Endothelial cell of umbilical vein (primary cell): ENCODE data around the gene DNAH1. TPM values are rescaled to one million over a fixed set of nuclear protein-coding genes. Genes with fewer than 3 reads are reported as not detected.

Experiments
- BruUV-seq: library from RNA; stranded (reverse); fragments of 400-500 nt; replicated peaks from 2 replicates; lab custom pipeline; 2021; lab: Mats Ljungman, UMichigan
- CTCF ChIA-PET: fragments of 300-600, 350-600 bp; sonication (Branson Sonifier 250); formaldehyde crosslinking; loops from one replicate; lab custom pipeline; 2021; ENCODE audit warnings: antibody characterized with exemption, inconsistent platforms; lab: Charles Lee
- POLR2A ChIA-PET: fragments of 300-600, 350-600 bp; sonication (Branson Sonifier 250); formaldehyde crosslinking; loops from one replicate; lab custom pipeline; 2021; ENCODE audit warnings: antibody characterized with exemption, inconsistent platforms; lab: Charles Lee
- DNase-seq: peaks from one replicate; pipeline ENCODE4 v3.0.0-alpha.2; 2011; ENCODE audit warnings: low read depth, low spot score
- FAIRE-seq: peaks from 2 replicates; lab custom pipeline; 2011; peaks lifted over from hg19 to GRCh38; lab: Jason Lieb, UNC
- H2AFZ ChIP-seq: 2 replicates; pipeline ENCODE4 v1.6.0; 2012; ENCODE audit warnings: low read depth, low read length, control low read depth, inconsistent platforms
- H3K27ac ChIP-seq: 2 replicates; pipeline ENCODE4 v1.5.1; 2011; ENCODE audit warnings: low read depth, mild to moderate bottlenecking, control low read depth, low read length, moderate library complexity; ENCODE audit not compliant: insufficient read depth
- H3K27me3 ChIP-seq, 2 experiments: 2 replicates each; pipeline versions ENCODE4 v1.6.0 to v1.6.1; 2011; ENCODE audit warnings: low read length in 2 of 2, mixed read lengths in 1 of 2; ENCODE audit not compliant: control insufficient read depth in 2 of 2, insufficient read depth in 2 of 2
- H3K36me3 ChIP-seq, 2 experiments: 2 replicates in 1 of 2; 3 replicates in 1 of 2; pipeline ENCODE4 v1.5.1; 2011; ENCODE audit warnings: low read length in 2 of 2, mild to moderate bottlenecking in 1 of 2, moderate library complexity in 1 of 2; ENCODE audit not compliant: control insufficient read depth in 2 of 2, insufficient read depth in 2 of 2; ENCODE audit errors: extremely low read depth in 1 of 2
- H3K4me1 ChIP-seq: 3 replicates; pipeline ENCODE4 v1.5.1; 2011; ENCODE audit warnings: mild to moderate bottlenecking, low read length; ENCODE audit not compliant: control insufficient read depth, insufficient read depth; ENCODE audit errors: extremely low read depth
- H3K4me2 ChIP-seq: 2 replicates; pipeline ENCODE4 v1.6.1; 2011; ENCODE audit warnings: low read length, control low read depth, mixed read lengths; ENCODE audit not compliant: insufficient read depth
- H3K4me3 ChIP-seq, 3 experiments: fragments of 200-600 bp in 1 of 3; sonication (generic), shearing (Covaris generic) in 1 of 3; replicated peaks in 1 of 3; 2 replicates each; pipeline ENCODE4 v1.5.1; 2011 to 2016; ENCODE audit warnings: control low read depth in 3 of 3, low read length in 3 of 3, mild to moderate bottlenecking in 2 of 3, inconsistent platforms in 1 of 3, low read depth in 1 of 3, moderate library complexity in 1 of 3; ENCODE audit not compliant: insufficient read depth in 1 of 3
- H3K79me2 ChIP-seq: 2 replicates; pipeline ENCODE4 v1.6.0; 2012; ENCODE audit warnings: low read length, inconsistent platforms; ENCODE audit not compliant: control insufficient read depth, insufficient read depth
- H3K9ac ChIP-seq: replicated peaks from 2 replicates; pipeline ENCODE3; 2011; ENCODE audit warnings: low read length, control low read depth; ENCODE audit not compliant: insufficient read depth; ENCODE audit errors: extremely low read depth
- H3K9me1 ChIP-seq: replicated peaks from 3 replicates; pipeline ENCODE4 v1.6.0; 2011; ENCODE audit warnings: mild to moderate bottlenecking, low read length; ENCODE audit not compliant: control insufficient read depth, insufficient read depth; ENCODE audit errors: extremely low read depth
- H3K9me3 ChIP-seq: replicated peaks from 2 replicates; pipeline ENCODE4 v1.5.1; 2012; ENCODE audit warnings: low read length, inconsistent platforms; ENCODE audit not compliant: control insufficient read depth, insufficient read depth
- H4K20me1 ChIP-seq: replicated peaks from 2 replicates; pipeline ENCODE3; 2011; ENCODE audit warnings: mild to moderate bottlenecking, low read length; ENCODE audit not compliant: control insufficient read depth, insufficient read depth; ENCODE audit errors: extremely low read depth
- EZH2 ChIP-seq: IDR thresholded peaks from 2 replicates; pipeline ENCODE4 v1.6.1; 2012; ENCODE audit warnings: borderline replicate concordance, low read depth, mild to moderate bottlenecking, moderate library complexity, low read length, inconsistent platforms; ENCODE audit not compliant: severe bottlenecking
- FOS ChIP-seq: IDR thresholded peaks from 2 replicates; pipeline ENCODE4 v1.6.1; 2011; ENCODE audit warnings: mild to moderate bottlenecking, low read length, moderate library complexity, borderline replicate concordance; ENCODE audit not compliant: insufficient read depth
- GATA2 ChIP-seq: IDR thresholded peaks from 2 replicates; pipeline ENCODE4 v1.7.0; 2011; ENCODE audit warnings: low read depth, mild to moderate bottlenecking, moderate library complexity, mixed read lengths, low read length; ENCODE audit not compliant: insufficient read length, insufficient read depth
- JUN ChIP-seq: IDR thresholded peaks from 2 replicates; pipeline ENCODE4 v1.6.1; 2011; ENCODE audit warnings: borderline replicate concordance, low read depth; ENCODE audit not compliant: insufficient read length, insufficient read depth
- MYC ChIP-seq: IDR thresholded peaks from one replicate; pipeline ENCODE4 v1.6.1; 2011; ENCODE audit warnings: mild to moderate bottlenecking, low read depth, low read length
- POLR2A ChIP-seq: IDR thresholded peaks from 2 replicates; pipeline ENCODE4 v1.6.1; 2012; ENCODE audit warnings: low read depth, mild to moderate bottlenecking, control low read depth, low read length
- POLR2AphosphoS5 ChIP-seq: IDR thresholded peaks from 2 replicates; pipeline ENCODE4 v1.6.1; 2012; ENCODE audit warnings: low read depth, mild to moderate bottlenecking, control low read depth, low read length, moderate library complexity; ENCODE audit not compliant: insufficient read depth
- dilution Hi-C: fragments of 300-500 bp; cut with MboI; formaldehyde crosslinking; loops from one replicate; pipeline ENCODE4 v1.15.0; 2019; ENCODE audit warnings: low sequenced_read_pairs; ENCODE audit not compliant: extremely low pct_ligation_motif_present
- intact Hi-C: fragments of 100-400 bp; cut with micrococcal nuclease; formaldehyde crosslinking; loops from one replicate; pipeline ENCODE4 v1.10.0; 2022
- polyA plus RNA-seq, 4 experiments: library from polyadenylated mRNA; depleted of rRNA in 3 of 4; stranded (reverse) in 3 of 4; unstranded in 1 of 4; fragments of >200 nt; gene quantifications; 2 replicates each; pipeline versions ENCODE4 v1.2.1 to v1.2.3, GENCODE V29; 2011 to 2012; ENCODE audit warnings: missing spikeins in 1 of 4
- total RNA-seq: library from RNA; stranded (reverse); gene quantifications from 2 replicates; pipeline ENCODE4 v1.2.3, GENCODE V29; 2021
- TF ChIP-seq, protein P1 (sequence below): IDR thresholded peaks from 2 replicates; pipeline ENCODE4 v1.6.1; 2011; ENCODE audit not compliant: insufficient read depth, insufficient read length
- TF ChIP-seq, protein P2 (sequence below), 2 donors: IDR thresholded peaks; 1 replicate in 1 of 2; 2 replicates in 1 of 2; pipeline ENCODE4 v1.5.1; 2011; ENCODE audit warnings: low read length in 2 of 2, mild to moderate bottlenecking in 2 of 2, moderate library complexity in 2 of 2, control low read depth in 1 of 2, inconsistent platforms in 1 of 2, low read depth in 1 of 2; ENCODE audit not compliant: insufficient read depth in 1 of 2; ENCODE audit errors: extremely low read depth in 1 of 2

Gene DNAH1
- total and polyA plus RNA-seq, 2 donors (not counting 3 experiments of a cell fraction or from before 2014, with no cell fraction given): 5.8 to 6.0 TPM

DNA sequence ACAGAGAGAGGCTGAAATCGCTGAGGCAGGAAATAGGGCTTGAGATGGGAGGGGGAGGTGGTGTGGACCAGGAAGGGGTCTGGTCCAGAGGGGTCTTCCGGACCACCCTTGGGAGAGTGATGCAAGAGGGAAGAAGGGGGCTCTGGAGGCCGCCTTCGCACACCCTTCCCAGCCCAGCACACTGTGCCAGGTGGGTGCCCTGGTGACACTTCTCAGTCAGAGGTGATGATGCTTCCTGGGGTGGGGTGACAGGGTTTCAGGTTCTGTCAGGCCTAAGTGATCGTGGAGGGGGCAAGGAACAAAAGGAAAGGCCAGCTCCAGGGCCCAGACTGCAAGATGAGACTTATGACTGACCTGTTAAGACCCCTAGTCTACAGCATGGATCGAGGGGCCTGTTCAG lies 116.1 kb downstream of the DNAH1 start:
- H3K9ac ChIP-seq: no peak overlapping the region
- intact Hi-C loops: no loop called here
- H3K27me3 ChIP-seq: no peaks in the 10 kb centered on the region
- no peak overlapping the region for H3K4me3 ChIP-seq
- dilution Hi-C loops: no loop called here
- H3K4me1 ChIP-seq: peaks cover 25% of the 10 kb centered on the region
- CTCF ChIA-PET: interaction anchor here (0.9 to 3.2 kb wide), 4 partner anchors 11 to 212 kb away, joined by 3 to 26 read pairs (median 5); no protein-coding TSS in a partner anchor
- BruUV-seq: no TSS peak
- H4K20me1 ChIP-seq: no peaks in the 10 kb centered on the region
- FAIRE-seq (no peak), DNase-seq (no peak)
- H3K9me3 ChIP-seq: no peaks in the 10 kb centered on the region
- no peak overlapping the region for H3K27ac ChIP-seq
- POLR2A ChIA-PET: no interaction called here
- no peak overlapping the region for H3K4me2 ChIP-seq
- peaks cover 0 to 2% of the 10 kb centered on the region in 2 experiments for H3K36me3 ChIP-seq
- TF ChIP-seq, protein P1, sequence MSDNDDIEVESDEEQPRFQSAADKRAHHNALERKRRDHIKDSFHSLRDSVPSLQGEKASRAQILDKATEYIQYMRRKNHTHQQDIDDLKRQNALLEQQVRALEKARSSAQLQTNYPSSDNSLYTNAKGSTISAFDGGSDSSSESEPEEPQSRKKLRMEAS: no peak
- TF ChIP-seq EZH2 (no peak), GATA2 (no peak), MYC (no peak)
- no peaks in the 10 kb centered on the region for H3K79me2 ChIP-seq
- no peak overlapping the region for H2AFZ ChIP-seq
- H3K9me1 ChIP-seq: no peaks in the 10 kb centered on the region

DNA sequence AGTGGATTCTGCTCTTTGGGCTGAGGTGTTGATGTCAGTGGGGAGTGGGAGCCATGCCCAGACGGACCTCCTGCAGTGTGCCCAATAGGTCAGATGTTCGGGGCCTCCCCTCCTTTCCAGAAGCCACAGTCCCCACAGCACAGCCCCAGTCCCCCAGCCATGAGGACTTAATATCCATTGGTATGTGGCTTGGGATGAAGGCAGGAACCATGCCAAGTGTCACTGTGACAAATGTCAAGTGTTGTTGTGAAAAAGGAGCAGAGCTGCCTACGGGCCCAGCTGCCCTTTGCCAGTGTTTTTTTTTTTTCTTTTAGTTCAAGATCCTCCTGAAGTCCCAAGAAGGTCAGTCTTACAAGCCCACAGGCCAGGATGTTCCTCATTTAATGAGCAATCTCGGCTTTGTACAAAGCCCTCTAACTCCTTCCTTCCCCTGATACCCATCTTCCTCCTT lies 116.6 kb downstream of the DNAH1 start:
- no peaks in the 10 kb centered on the region for H3K27me3 ChIP-seq
- ChIA-PET CTCF (interaction anchor here (0.8 to 3.2 kb wide), 5 partner anchors 9 to 212 kb away, joined by 3 to 26 read pairs (median 4); no protein-coding TSS in a partner anchor), POLR2A (no interaction called here)
- peaks cover 0 to 6% of the 10 kb centered on the region in 2 experiments for H3K36me3 ChIP-seq
- no peak overlapping the region for H3K27ac ChIP-seq
- BruUV-seq: no TSS peak
- no peak overlapping the region for H3K4me2 ChIP-seq
- H3K79me2 ChIP-seq: no peaks in the 10 kb centered on the region
- no peaks in the 10 kb centered on the region for H4K20me1 ChIP-seq
- H3K9me1 ChIP-seq: no peaks in the 10 kb centered on the region
- no peak for DNase-seq
- H2AFZ ChIP-seq: no peak overlapping the region
- H3K4me1 ChIP-seq: peaks cover 25% of the 10 kb centered on the region
- no peak for FAIRE-seq
- TF ChIP-seq FOS: no peak
- TF ChIP-seq MYC: no peak
- TF ChIP-seq, protein P1: no peak
- no peak for TF ChIP-seq POLR2A
- TF ChIP-seq, protein P2, sequence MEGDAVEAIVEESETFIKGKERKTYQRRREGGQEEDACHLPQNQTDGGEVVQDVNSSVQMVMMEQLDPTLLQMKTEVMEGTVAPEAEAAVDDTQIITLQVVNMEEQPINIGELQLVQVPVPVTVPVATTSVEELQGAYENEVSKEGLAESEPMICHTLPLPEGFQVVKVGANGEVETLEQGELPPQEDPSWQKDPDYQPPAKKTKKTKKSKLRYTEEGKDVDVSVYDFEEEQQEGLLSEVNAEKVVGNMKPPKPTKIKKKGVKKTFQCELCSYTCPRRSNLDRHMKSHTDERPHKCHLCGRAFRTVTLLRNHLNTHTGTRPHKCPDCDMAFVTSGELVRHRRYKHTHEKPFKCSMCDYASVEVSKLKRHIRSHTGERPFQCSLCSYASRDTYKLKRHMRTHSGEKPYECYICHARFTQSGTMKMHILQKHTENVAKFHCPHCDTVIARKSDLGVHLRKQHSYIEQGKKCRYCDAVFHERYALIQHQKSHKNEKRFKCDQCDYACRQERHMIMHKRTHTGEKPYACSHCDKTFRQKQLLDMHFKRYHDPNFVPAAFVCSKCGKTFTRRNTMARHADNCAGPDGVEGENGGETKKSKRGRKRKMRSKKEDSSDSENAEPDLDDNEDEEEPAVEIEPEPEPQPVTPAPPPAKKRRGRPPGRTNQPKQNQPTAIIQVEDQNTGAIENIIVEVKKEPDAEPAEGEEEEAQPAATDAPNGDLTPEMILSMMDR (IDR thresholded peaks at IDR 0.05; ENCODE audit: extremely low read depth in 1 of 2, insufficient read depth in 1 of 2, low read depth in 1 of 2, low read length in 2 of 2): no peak
- TF ChIP-seq GATA2: no peak
- TF ChIP-seq JUN: no peak
- no peak for TF ChIP-seq POLR2AphosphoS5
- TF ChIP-seq EZH2: no peak
- H3K9me3 ChIP-seq: no peaks in the 10 kb centered on the region
- intact Hi-C loops: no loop called here
- H3K4me3 ChIP-seq: no peak overlapping the region
- dilution Hi-C loops: no loop called here
- H3K9ac ChIP-seq: no peak overlapping the region
